ENCODE results near the gene MRPL41.

MRPL41 gene

GRCh38 chr9:137580209-137580953, 28.7 kb downstream of the MRPL41 start:
- TF ChIP-seq CTCF (IDR thresholded peaks at IDR 0.05; ENCODE audit: borderline replicate concordance, control extremely low read depth, extremely low read depth, insufficient read depth, missing control alignments): no peak
- no peak for DNase-seq (ENCODE audit: low spot score)
- in situ Hi-C loops (cut with MboI; ENCODE audit: low sequenced_read_pairs, unreplicated experiment): no loop called here

DNA sequence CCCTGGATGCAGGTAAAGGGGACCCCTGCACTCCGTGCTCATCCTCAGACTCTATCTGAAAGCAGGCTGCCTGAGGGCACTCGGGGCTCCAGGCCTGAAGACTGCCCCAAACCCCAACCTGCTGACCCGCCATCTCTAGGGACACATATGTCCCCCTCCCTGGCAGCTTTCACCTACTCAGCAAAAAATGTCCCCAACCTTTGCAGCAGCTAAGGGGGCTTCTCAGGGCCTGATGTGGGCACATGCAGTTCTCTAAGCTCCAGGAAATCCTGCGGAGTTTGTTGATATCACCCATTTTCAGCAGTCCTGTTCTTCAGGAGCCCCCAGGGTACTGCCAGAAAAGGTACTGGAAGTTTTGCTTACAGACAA, 29.3 kb downstream of the MRPL41 start:
- TF ChIP-seq CTCF (IDR thresholded peaks at IDR 0.05; ENCODE audit: borderline replicate concordance, control extremely low read depth, extremely low read depth, insufficient read depth, missing control alignments): no peak
- no peak for DNase-seq (ENCODE audit: low spot score)
- in situ Hi-C loops (cut with MboI; ENCODE audit: low sequenced_read_pairs, unreplicated experiment): no loop called here

DNA sequence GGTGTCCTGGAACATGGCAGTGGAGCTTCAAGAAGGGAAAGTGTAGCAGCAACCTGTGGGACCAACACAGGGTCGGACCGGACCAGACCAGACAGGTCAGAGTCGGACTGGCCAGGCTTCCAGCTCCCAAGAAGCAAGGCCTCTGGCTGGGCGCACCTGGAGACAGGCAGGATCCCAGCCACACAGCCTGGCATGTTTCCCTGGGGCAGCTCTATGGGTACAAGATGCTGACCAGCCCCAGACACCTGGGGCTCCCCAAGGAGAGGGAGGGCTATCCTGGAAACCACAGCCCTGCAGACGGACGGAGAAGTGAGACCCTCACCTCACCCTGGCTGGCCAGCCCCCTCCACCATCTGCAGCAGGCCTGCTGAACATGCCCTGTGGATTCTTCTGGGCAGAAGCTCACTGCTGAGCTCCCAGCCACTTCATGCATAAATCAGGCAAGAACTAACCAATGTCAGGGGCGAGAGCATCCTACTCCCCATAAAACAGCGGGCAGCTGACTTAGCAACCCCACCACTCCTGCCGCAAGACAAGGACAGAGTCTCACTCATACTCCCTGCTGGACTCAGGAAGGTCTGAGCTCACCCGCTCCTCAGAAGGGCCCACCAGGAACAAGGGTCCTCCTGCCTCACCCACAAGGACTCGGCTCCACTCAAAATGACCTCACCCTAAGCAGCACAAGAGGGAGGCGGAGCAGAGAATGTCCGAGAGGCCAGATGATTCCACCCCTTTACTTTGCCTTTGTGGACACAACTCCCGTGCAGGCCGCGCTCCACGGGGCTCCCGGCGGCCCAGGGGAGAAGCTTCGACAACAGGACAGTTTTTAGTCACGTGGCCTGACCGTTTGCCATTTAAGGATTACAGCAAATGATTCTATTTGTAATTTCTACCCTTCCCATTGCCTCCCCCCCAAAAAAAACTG, 29.9 kb downstream of the MRPL41 start:
- no peak for DNase-seq (ENCODE audit: low spot score)
- TF ChIP-seq CTCF (IDR thresholded peaks at IDR 0.05; ENCODE audit: borderline replicate concordance, control extremely low read depth, extremely low read depth, insufficient read depth, missing control alignments): no peak
- in situ Hi-C loops (cut with MboI; ENCODE audit: low sequenced_read_pairs, unreplicated experiment): no loop called here

DNA sequence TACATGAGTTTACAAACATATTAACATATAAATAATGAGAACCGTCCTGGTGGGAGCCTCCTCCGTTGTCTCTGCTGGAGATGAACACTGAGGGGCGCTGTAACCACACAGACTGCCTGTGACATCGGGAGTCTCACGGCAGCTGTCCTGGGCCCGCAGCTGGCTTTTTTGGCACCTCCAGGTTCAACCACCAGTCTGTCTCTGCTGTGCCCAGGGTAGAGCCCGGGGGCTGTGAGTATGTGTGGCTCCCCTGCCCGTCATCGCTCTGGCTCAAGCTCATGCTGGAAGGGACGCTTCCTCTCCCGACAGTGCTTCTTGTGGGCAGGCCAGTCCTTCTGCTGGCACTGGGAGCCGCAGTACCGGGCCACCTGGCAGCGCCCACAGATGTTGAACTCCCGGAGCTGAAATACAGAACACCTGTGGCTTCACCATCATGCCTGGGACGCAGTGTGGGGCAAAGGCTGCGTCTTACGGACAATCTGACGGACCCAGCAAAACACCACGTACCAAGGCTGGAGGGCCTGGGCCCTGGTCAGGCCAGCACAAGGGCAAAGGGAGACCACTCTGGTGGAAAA, 30.7 kb downstream of the MRPL41 start:
- no peak for DNase-seq (ENCODE audit: low spot score)
- no peak for TF ChIP-seq CTCF (IDR thresholded peaks at IDR 0.05; ENCODE audit: borderline replicate concordance, control extremely low read depth, extremely low read depth, insufficient read depth, missing control alignments)
- in situ Hi-C loops (cut with MboI; ENCODE audit: low sequenced_read_pairs, unreplicated experiment): no loop called here

DNA sequence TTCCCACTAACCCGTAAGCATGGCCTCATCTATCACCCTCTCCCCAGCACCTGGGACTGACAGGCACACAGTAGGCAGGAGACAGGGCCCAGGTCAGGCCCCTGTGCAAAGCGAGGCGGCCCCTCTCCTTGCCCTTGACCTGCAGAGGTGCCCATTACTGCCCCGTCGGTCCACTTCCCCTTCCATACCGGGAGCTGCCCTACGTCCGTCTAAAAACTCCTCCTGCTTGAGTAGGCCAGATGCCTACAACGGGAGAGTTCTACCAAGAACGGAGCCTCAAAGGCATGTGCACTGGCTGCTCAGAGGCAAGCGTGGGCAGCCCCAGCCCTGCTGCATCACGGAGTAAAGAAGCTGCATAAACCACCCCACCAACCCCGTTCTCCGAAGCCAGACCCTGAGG, 31.7 kb downstream of the MRPL41 start:
- TF ChIP-seq CTCF (IDR thresholded peaks at IDR 0.05; ENCODE audit: borderline replicate concordance, control extremely low read depth, extremely low read depth, insufficient read depth, missing control alignments): no peak
- no peak for DNase-seq (ENCODE audit: low spot score)
- in situ Hi-C loops (cut with MboI; ENCODE audit: low sequenced_read_pairs, unreplicated experiment): no loop called here

- no peak for DNase-seq (ENCODE audit: low spot score)
- in situ Hi-C loops (cut with MboI; ENCODE audit: low sequenced_read_pairs, unreplicated experiment): no loop called here
- no peak for TF ChIP-seq CTCF (IDR thresholded peaks at IDR 0.05; ENCODE audit: borderline replicate concordance, control extremely low read depth, extremely low read depth, insufficient read depth, missing control alignments)
Observed at GRCh38 chr9:137583957-137584356, 32.3 kb downstream of the MRPL41 start.

Data from GM13976 (cell line).